ENCODE data around the gene TLR7. TPM values are rescaled to one million over a fixed set of nuclear protein-coding genes. Genes with fewer than 3 reads are reported as not detected.

TLR7 gene
- total RNA-seq, 1 experiment from 2014 or later, result not detected

- DNase-seq (ENCODE audit: unreplicated experiment), result no peak
- ChIA-PET POLR2A (no interaction called here), CTCF (interaction anchor here (1.4 kb wide), 1 partner anchor 22 kb away, joined by 4 read pairs; no protein-coding TSS in a partner anchor)
- Mint-ChIP-seq H3K4me1 (ENCODE audit: insufficient read depth, unreplicated experiment) (no peaks in the 10 kb centered on the region), H3K27me3 (ENCODE audit: insufficient read depth, unreplicated experiment) (peaks cover 69% of the 10 kb centered on the region), H3K4me3 (ENCODE audit: unreplicated experiment) (no peak overlapping the region), H3K27ac (ENCODE audit: low read depth, unreplicated experiment) (no peak overlapping the region), H3K36me3 (ENCODE audit: insufficient read depth, unreplicated experiment) (no peaks in the 10 kb centered on the region), H3K9me3 (ENCODE audit: unreplicated experiment) (no peaks in the 10 kb centered on the region)
- no TSS peak for BruUV-seq (replicated peaks)
- intact Hi-C loops (cut with micrococcal nuclease), result no loop called here
- TF ChIP-seq CTCF (IDR thresholded peaks at IDR 0.05; ENCODE audit: unreplicated experiment), result no peak
Observed at GRCh38 chrX:12871257-12871656, 4.4 kb downstream of the TLR7 start.

- no peak for DNase-seq (ENCODE audit: unreplicated experiment)
- Mint-ChIP-seq H3K27me3 (ENCODE audit: insufficient read depth, unreplicated experiment) (peaks cover 55% of the 10 kb centered on the region), H3K36me3 (ENCODE audit: insufficient read depth, unreplicated experiment) (no peaks in the 10 kb centered on the region), H3K27ac (ENCODE audit: low read depth, unreplicated experiment) (no peak overlapping the region), H3K4me3 (ENCODE audit: unreplicated experiment) (no peak overlapping the region), H3K4me1 (ENCODE audit: insufficient read depth, unreplicated experiment) (no peaks in the 10 kb centered on the region), H3K9me3 (ENCODE audit: unreplicated experiment) (no peaks in the 10 kb centered on the region)
- no peak for TF ChIP-seq CTCF (IDR thresholded peaks at IDR 0.05; ENCODE audit: unreplicated experiment)
- intact Hi-C loops (cut with micrococcal nuclease), result no loop called here
- BruUV-seq (replicated peaks), result no TSS peak
- ChIA-PET CTCF (interaction anchor here (1.2 to 2.2 kb wide), 3 partner anchors 21 to 171 kb away, joined by 4 to 6 read pairs (median 4); no protein-coding TSS in a partner anchor), POLR2A (no interaction called here)
Observed at GRCh38 chrX:12872741-12873140, 5.9 kb downstream of the TLR7 start.

- peaks cover 47% of the 10 kb centered on the region for H3K27me3 Mint-ChIP-seq (ENCODE audit: insufficient read depth, unreplicated experiment)
- no peaks in the 10 kb centered on the region for H3K4me1 Mint-ChIP-seq (ENCODE audit: insufficient read depth, unreplicated experiment)
- ChIA-PET CTCF (no interaction called here), POLR2A (no interaction called here)
- H3K4me3 Mint-ChIP-seq (ENCODE audit: unreplicated experiment), result no peak overlapping the region
- TF ChIP-seq CTCF (IDR thresholded peaks at IDR 0.05; ENCODE audit: unreplicated experiment), result no peak
- BruUV-seq (replicated peaks), result no TSS peak
- no peak overlapping the region for H3K27ac Mint-ChIP-seq (ENCODE audit: low read depth, unreplicated experiment)
- intact Hi-C loops (cut with micrococcal nuclease), result no loop called here
- DNase-seq (ENCODE audit: unreplicated experiment), result no peak
- no peaks in the 10 kb centered on the region for H3K9me3 Mint-ChIP-seq (ENCODE audit: unreplicated experiment)
- H3K36me3 Mint-ChIP-seq (ENCODE audit: insufficient read depth, unreplicated experiment), result no peaks in the 10 kb centered on the region
Observed at GRCh38 chrX:12874581-12874980, 7.7 kb downstream of the TLR7 start.

GRCh38 chrX:12877386-12877785 is 10.5 kb downstream of the TLR7 start:
- Mint-ChIP-seq H3K4me1 (ENCODE audit: insufficient read depth, unreplicated experiment) (no peaks in the 10 kb centered on the region), H3K27ac (ENCODE audit: low read depth, unreplicated experiment) (no peak overlapping the region), H3K36me3 (ENCODE audit: insufficient read depth, unreplicated experiment) (no peaks in the 10 kb centered on the region), H3K4me3 (ENCODE audit: unreplicated experiment) (no peak overlapping the region), H3K27me3 (ENCODE audit: insufficient read depth, unreplicated experiment) (peaks cover 47% of the 10 kb centered on the region), H3K9me3 (ENCODE audit: unreplicated experiment) (no peaks in the 10 kb centered on the region)
- ChIA-PET POLR2A (no interaction called here), CTCF (interaction anchor here (0.6 to 1.4 kb wide), 5 partner anchors 14 to 176 kb away, joined by 3 to 5 read pairs (median 4); no protein-coding TSS in a partner anchor)
- no peak for DNase-seq (ENCODE audit: unreplicated experiment)
- no peak for TF ChIP-seq CTCF (IDR thresholded peaks at IDR 0.05; ENCODE audit: unreplicated experiment)
- BruUV-seq (replicated peaks), result no TSS peak
- intact Hi-C loops (cut with micrococcal nuclease), result no loop called here

Measured in MCF 10A (cell line).